SK-N-SH treated with all-trans-retinoic acid at 6 μM for 48 hours (cell line): ENCODE measurements around the gene ESAM.
"Not testable (repeated sequence)": the region's sequence is repeated elsewhere in the genome, so short reads cannot be mapped to it uniquely, and the experiment has no call there.

Experiments used
- ATAC-seq: fragments of 200-7000 bp; cut with Tn5 transposase; 3 replicates; pipeline ENCODE4 v1.9.1; 2020; ENCODE audit warnings: mild to moderate bottlenecking, moderate library complexity
- ARNTL ChIP-seq: fragments of 450-650 bp; formaldehyde crosslinking; IDR thresholded peaks from 2 replicates; pipeline ENCODE4 v1.5.0; 2020; ENCODE audit warnings: low read depth, mild to moderate bottlenecking, moderate library complexity, borderline replicate concordance
- BACH2 ChIP-seq: fragments of 250-450 bp; sonication (Bioruptor Pico); IDR thresholded peaks from 2 replicates; pipeline ENCODE4 v1.9.0; 2021; ENCODE audit warnings: mild to moderate bottlenecking, borderline replicate concordance
- CSDC2 ChIP-seq: fragments of 250-450 bp; sonication (Bioruptor Pico); IDR thresholded peaks from 2 replicates; pipeline ENCODE4 v1.5.0; 2020; ENCODE audit warnings: mild to moderate bottlenecking, moderate library complexity
- ESRRG ChIP-seq: fragments of 250-450 bp; sonication (Bioruptor Pico); IDR thresholded peaks from 2 replicates; pipeline ENCODE4 v1.6.1; 2021; ENCODE audit warnings: mild to moderate bottlenecking
- GLIS3 ChIP-seq: fragments of 250-450 bp; sonication (Bioruptor Pico); IDR thresholded peaks from 2 replicates; pipeline ENCODE4 v1.5.0; 2020; ENCODE audit warnings: mild to moderate bottlenecking, moderate library complexity
- OSR1 ChIP-seq: fragments of 250-450 bp; sonication (Bioruptor Pico); IDR thresholded peaks from 2 replicates; pipeline ENCODE4 v1.8.0; 2022; ENCODE audit warnings: moderate library complexity, mild to moderate bottlenecking, inconsistent platforms
- PPARA ChIP-seq: fragments of 250-450 bp; sonication (Bioruptor Pico); IDR thresholded peaks from 2 replicates; pipeline ENCODE4 v1.5.0; 2020; ENCODE audit warnings: mild to moderate bottlenecking, borderline replicate concordance
- RARB ChIP-seq: fragments of 250-450 bp; sonication (Bioruptor Pico); IDR thresholded peaks from 2 replicates; pipeline ENCODE4 v1.8.0; 2021; ENCODE audit warnings: mild to moderate bottlenecking, moderate library complexity
- SNAI2 ChIP-seq: fragments of 250-450 bp; sonication (Bioruptor Pico); IDR thresholded peaks from 2 replicates; pipeline ENCODE4 v1.5.0; 2020; ENCODE audit warnings: mild to moderate bottlenecking, moderate library complexity
- TOX ChIP-seq: fragments of 250-450 bp; sonication (Bioruptor Pico); IDR thresholded peaks from 2 replicates; pipeline ENCODE4 v1.8.0; 2021; ENCODE audit warnings: mild to moderate bottlenecking, moderate library complexity, borderline replicate concordance
- ZC3H10 ChIP-seq: fragments of 250-450 bp; sonication (Bioruptor Pico); IDR thresholded peaks from 2 replicates; pipeline ENCODE4 v1.5.1; 2021; ENCODE audit warnings: mild to moderate bottlenecking, moderate library complexity
- ZFP3 ChIP-seq: fragments of 250-450 bp; sonication (Bioruptor Pico); IDR thresholded peaks from 2 replicates; pipeline ENCODE4 v1.5.0; 2020; ENCODE audit warnings: mild to moderate bottlenecking, moderate library complexity
- ZFP30 ChIP-seq: fragments of 450-650 bp; formaldehyde crosslinking; IDR thresholded peaks from 2 replicates; pipeline ENCODE4 v1.5.0; 2022; ENCODE audit warnings: mild to moderate bottlenecking, moderate library complexity
- ZNF565 ChIP-seq: fragments of 450-650 bp; formaldehyde crosslinking; conservative IDR thresholded peaks from 2 replicates; pipeline ENCODE4 v1.5.0; 2020; ENCODE audit warnings: low read depth, mild to moderate bottlenecking, moderate library complexity
- ZNF70 ChIP-seq: fragments of 450-650 bp; formaldehyde crosslinking; IDR thresholded peaks from 2 replicates; pipeline ENCODE4 v1.5.0; 2020; ENCODE audit warnings: mild to moderate bottlenecking, moderate library complexity
- ZNF8 ChIP-seq: fragments of 450-650 bp; formaldehyde crosslinking; IDR thresholded peaks from 2 replicates; pipeline ENCODE4 v1.5.0; 2020; ENCODE audit warnings: mild to moderate bottlenecking, moderate library complexity
- TF ChIP-seq, protein P1 (sequence below): fragments of 250-450 bp; sonication (Bioruptor Pico); IDR thresholded peaks from 2 replicates; pipeline ENCODE4 v1.5.0; 2020; ENCODE audit warnings: mild to moderate bottlenecking, moderate library complexity
- TF ChIP-seq, protein P2 (sequence below): fragments of 250-450 bp; sonication (Bioruptor Pico); IDR thresholded peaks from 2 replicates; pipeline ENCODE4 v1.8.0; 2020; ENCODE audit warnings: mild to moderate bottlenecking, moderate library complexity, borderline replicate concordance
- TF ChIP-seq, protein P3 (sequence below): fragments of 250-450 bp; sonication (Bioruptor Pico); IDR thresholded peaks from 2 replicates; pipeline ENCODE4 v1.5.1; 2021; ENCODE audit warnings: mild to moderate bottlenecking, moderate library complexity
- TF ChIP-seq, protein P4 (sequence below): fragments of 250-450 bp; sonication (Bioruptor Pico); IDR thresholded peaks from 2 replicates; pipeline ENCODE4 v1.8.0; 2021; ENCODE audit warnings: low read depth, mild to moderate bottlenecking, moderate library complexity, borderline replicate concordance

Gene ESAM

DNA sequence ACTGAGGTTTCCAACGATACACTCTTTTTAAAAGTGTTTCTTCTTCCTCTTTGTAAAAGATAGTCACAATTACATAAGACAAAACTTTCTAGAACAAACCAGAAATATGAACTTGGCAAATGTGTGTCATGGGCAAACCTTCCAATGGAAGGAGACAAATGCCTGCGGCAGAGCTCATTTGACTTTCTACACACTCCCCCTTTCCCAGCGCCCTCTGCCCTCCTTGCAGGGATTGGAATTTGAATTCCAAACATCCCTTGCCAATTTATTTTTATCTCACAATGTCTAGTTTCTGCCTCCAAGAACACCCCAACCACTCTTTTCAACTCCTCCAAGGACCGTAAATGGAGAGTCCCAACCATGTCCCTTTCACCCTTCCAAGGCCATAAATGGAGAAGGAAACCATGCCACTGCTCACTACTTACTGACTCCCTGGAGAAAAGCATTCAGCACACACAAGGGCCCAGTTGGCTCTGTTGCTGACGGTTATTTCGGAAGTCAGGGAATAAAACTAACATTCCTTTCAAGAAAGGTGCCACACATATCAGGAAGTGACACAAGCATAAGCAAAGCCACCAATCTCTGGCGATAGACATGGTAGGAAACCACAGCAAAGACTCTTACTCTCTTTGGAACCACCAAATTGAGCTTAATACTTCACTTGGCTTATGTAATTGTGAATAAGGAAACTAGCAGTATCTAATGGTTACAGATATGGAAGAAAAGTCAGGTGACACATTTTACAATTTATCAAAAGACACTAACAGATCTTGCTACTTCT, 15.0 kb upstream of the ESAM start:
- TF ChIP-seq BACH2 (CRISPR knock-in tag) (no peak), ESRRG (CRISPR knock-in tag) (no peak), ZNF70 (CRISPR knock-in tag) (no peak), OSR1 (CRISPR knock-in tag) (no peak), TOX (no peak), ARNTL (CRISPR knock-in tag) (no peak), ZFP30 (CRISPR knock-in tag) (no peak), ZNF8 (CRISPR knock-in tag) (no peak), RARB (CRISPR knock-in tag) (no peak), PPARA (CRISPR knock-in tag) (no peak), SNAI2 (no peak), ZFP3 (CRISPR knock-in tag) (no peak), ZNF565 (CRISPR knock-in tag) (no peak)
- TF ChIP-seq, protein P1, sequence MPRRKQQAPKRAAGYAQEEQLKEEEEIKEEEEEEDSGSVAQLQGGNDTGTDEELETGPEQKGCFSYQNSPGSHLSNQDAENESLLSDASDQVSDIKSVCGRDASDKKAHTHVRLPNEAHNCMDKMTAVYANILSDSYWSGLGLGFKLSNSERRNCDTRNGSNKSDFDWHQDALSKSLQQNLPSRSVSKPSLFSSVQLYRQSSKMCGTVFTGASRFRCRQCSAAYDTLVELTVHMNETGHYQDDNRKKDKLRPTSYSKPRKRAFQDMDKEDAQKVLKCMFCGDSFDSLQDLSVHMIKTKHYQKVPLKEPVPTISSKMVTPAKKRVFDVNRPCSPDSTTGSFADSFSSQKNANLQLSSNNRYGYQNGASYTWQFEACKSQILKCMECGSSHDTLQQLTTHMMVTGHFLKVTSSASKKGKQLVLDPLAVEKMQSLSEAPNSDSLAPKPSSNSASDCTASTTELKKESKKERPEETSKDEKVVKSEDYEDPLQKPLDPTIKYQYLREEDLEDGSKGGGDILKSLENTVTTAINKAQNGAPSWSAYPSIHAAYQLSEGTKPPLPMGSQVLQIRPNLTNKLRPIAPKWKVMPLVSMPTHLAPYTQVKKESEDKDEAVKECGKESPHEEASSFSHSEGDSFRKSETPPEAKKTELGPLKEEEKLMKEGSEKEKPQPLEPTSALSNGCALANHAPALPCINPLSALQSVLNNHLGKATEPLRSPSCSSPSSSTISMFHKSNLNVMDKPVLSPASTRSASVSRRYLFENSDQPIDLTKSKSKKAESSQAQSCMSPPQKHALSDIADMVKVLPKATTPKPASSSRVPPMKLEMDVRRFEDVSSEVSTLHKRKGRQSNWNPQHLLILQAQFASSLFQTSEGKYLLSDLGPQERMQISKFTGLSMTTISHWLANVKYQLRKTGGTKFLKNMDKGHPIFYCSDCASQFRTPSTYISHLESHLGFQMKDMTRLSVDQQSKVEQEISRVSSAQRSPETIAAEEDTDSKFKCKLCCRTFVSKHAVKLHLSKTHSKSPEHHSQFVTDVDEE: no peak
- TF ChIP-seq, protein P2, sequence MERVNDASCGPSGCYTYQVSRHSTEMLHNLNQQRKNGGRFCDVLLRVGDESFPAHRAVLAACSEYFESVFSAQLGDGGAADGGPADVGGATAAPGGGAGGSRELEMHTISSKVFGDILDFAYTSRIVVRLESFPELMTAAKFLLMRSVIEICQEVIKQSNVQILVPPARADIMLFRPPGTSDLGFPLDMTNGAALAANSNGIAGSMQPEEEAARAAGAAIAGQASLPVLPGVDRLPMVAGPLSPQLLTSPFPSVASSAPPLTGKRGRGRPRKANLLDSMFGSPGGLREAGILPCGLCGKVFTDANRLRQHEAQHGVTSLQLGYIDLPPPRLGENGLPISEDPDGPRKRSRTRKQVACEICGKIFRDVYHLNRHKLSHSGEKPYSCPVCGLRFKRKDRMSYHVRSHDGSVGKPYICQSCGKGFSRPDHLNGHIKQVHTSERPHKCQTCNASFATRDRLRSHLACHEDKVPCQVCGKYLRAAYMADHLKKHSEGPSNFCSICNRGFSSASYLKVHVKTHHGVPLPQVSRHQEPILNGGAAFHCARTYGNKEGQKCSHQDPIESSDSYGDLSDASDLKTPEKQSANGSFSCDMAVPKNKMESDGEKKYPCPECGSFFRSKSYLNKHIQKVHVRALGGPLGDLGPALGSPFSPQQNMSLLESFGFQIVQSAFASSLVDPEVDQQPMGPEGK (CRISPR knock-in tag): no peak
- TF ChIP-seq, protein P3, sequence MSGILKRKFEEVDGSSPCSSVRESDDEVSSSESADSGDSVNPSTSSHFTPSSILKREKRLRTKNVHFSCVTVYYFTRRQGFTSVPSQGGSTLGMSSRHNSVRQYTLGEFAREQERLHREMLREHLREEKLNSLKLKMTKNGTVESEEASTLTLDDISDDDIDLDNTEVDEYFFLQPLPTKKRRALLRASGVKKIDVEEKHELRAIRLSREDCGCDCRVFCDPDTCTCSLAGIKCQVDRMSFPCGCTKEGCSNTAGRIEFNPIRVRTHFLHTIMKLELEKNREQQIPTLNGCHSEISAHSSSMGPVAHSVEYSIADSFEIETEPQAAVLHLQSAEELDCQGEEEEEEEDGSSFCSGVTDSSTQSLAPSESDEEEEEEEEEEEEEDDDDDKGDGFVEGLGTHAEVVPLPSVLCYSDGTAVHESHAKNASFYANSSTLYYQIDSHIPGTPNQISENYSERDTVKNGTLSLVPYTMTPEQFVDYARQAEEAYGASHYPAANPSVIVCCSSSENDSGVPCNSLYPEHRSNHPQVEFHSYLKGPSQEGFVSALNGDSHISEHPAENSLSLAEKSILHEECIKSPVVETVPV (CRISPR knock-in tag): no peak
- ATAC-seq: no peak

DNA sequence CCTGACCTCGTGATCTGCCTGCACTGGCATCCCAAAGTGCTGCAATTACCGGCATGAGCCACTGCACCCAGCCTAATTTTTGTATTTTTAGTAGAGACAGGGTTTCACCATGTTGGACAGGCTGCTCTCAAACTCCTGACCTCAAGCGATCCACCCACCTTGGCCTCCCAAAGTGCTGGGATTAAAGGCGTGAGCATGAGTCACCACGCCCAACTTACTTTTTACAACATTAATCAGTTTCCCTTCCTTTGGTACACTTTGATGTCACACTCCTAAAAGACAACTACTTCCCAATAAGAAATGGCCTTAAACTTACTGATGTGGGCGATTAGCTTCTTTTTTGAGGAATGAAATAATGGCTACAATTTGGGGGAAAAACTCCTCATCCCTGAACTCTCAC, 8.9 kb upstream of the ESAM start:
- ATAC-seq: not testable (repeated sequence)

DNA sequence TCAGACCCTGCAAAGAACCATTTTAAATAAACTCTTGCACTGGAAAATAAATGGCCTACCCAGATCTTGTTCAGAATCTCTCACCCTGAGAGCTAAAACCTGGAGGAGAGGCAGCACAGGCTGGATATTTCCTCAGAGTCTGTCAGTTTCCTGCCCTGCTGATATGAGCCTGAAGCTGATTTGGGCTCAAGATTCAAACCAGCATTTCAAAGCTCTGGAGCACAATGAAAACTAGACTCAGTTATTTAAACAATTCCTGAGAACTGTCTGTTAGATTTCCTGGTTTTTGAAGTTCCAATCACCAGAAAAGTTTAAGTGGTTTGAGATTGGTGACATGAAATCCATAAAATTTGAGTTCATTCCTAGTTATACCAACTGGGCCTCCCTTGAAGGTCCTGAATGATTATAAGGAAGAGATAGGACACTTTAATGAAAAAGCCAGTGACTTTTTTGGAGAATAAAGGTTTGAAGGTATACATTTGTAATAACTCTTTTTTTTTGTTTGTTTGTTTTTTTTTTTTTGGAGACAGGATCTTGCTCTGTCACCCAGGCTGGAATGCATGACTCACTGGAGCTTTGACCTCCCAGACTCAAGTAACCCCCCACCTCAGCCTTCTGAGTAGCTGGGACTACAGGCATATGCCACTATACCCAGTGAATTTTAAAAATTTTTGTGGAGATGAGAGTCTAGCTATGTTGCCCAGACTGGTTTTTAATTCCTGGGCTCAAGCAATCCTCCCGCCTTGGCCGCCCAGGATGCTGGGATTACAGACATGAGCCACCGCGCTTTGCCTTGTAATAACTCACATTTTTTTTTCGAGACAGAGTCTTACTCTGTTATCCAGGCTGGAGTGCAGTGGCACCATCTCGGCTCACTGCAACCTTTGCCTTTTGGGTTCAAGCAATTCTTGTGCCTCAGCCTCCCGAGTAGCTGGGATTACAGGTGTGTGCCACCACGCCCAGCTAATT, 8.0 kb upstream of the ESAM start:
- peak; percentile 52 for ATAC-seq
- TF ChIP-seq, protein P3 (CRISPR knock-in tag): no peak
- TF ChIP-seq ZFP3 (CRISPR knock-in tag) (no peak), SNAI2 (no peak), OSR1 (CRISPR knock-in tag) (no peak), RARB (CRISPR knock-in tag) (no peak), BACH2 (CRISPR knock-in tag) (no peak), GLIS3 (CRISPR knock-in tag) (no peak), CSDC2 (CRISPR knock-in tag) (no peak), ZC3H10 (CRISPR knock-in tag) (no peak), ZFP30 (CRISPR knock-in tag) (no peak)
- TF ChIP-seq, protein P4, sequence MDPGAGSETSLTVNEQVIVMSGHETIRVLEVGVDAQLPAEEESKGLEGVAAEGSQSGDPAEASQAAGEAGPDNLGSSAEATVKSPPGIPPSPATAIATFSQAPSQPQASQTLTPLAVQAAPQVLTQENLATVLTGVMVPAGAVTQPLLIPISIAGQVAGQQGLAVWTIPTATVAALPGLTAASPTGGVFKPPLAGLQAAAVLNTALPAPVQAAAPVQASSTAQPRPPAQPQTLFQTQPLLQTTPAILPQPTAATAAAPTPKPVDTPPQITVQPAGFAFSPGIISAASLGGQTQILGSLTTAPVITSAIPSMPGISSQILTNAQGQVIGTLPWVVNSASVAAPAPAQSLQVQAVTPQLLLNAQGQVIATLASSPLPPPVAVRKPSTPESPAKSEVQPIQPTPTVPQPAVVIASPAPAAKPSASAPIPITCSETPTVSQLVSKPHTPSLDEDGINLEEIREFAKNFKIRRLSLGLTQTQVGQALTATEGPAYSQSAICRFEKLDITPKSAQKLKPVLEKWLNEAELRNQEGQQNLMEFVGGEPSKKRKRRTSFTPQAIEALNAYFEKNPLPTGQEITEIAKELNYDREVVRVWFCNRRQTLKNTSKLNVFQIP (CRISPR knock-in tag): no peak
- TF ChIP-seq, protein P2 (CRISPR knock-in tag): no peak
- TF ChIP-seq, protein P1: no peak
- TF ChIP-seq, all 23 proteins: peak for 0
